ENCODE measurements around the gene PEF1. TPM values are rescaled to one million over a fixed set of nuclear protein-coding genes. Genes with fewer than 3 reads are reported as not detected.

Gene PEF1
- total RNA-seq, 1 experiment from 2014 or later, result 40.3 TPM

DNA sequence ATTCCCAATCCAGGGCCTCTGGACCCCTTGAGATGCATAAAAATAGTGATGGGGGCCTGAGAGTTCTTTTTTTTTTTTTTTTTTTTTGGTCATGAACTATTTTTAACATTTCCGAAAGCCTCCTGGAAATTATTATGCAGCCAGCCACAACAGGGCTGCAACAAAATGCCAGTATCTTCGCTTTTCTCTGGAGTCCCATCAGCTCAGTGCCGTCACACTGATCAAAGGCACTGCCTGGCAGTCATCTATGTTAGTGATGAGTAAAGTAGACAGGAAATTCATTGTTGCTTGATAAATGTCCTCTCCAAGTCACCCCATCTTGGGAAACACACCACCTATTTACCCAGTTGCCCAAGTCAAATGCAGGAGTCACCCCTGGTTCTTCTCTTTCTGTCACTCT lies 15.2 kb upstream of the PEF1 start:
- H3K27ac Mint-ChIP-seq, result no peak overlapping the region
- H4K91ac ChIP-seq (ENCODE audit: insufficient read length, low read depth, low read length), result no peak overlapping the region

More for the DNA sequence above, 15.2 kb upstream of the PEF1 start:
- H3K56ac ChIP-seq (ENCODE audit: insufficient read length, low read depth, low read length), result no peak overlapping the region
- no peaks in the 10 kb centered on the region for H3K4me1 ChIP-seq (ENCODE audit: insufficient read depth, low read length)
- H2BK5ac ChIP-seq (ENCODE audit: insufficient read length, low read length), result no peak overlapping the region
- Mint-ChIP-seq H3K9me3 (no peaks in the 10 kb centered on the region), H3K4me1 (peaks cover 3 to 6% of the 10 kb centered on the region in 2 experiments), H3K27me3 (ENCODE audit: low read depth) (peaks cover 4% of the 10 kb centered on the region), H3K36me3 (ENCODE audit: insufficient read depth in 1 of 3, low read depth in 3 of 3) (no peaks in the 10 kb centered on the region; a peak in 1 of 7 replicates), H3K4me3 (no peak overlapping the region)
- H2BK120ac ChIP-seq (ENCODE audit: low read depth, low read length, poor library complexity, severe bottlenecking), result no peak overlapping the region
- H3K23me2 ChIP-seq (ENCODE audit: insufficient read length, low read depth, low read length, poor library complexity, severe bottlenecking), result no peaks in the 10 kb centered on the region
- H3T11ph ChIP-seq (ENCODE audit: low read length), result no peak overlapping the region
- peaks cover 4% of the 10 kb centered on the region for H4K20me1 ChIP-seq (ENCODE audit: control insufficient read depth, insufficient read depth, insufficient read length)
- H3K79me2 ChIP-seq (ENCODE audit: insufficient read depth, low read length), result no peaks in the 10 kb centered on the region
- no peak overlapping the region for H3K9ac ChIP-seq (ENCODE audit: extremely low read depth, insufficient read length, low read length)
- no peak overlapping the region for H4K5ac ChIP-seq (ENCODE audit: insufficient read length, low read depth, low read length)
- H3K14ac ChIP-seq (ENCODE audit: insufficient read depth, low read length), result no peak overlapping the region
- H3K4ac ChIP-seq (ENCODE audit: low read depth, low read length), result no peak overlapping the region
- H3K23ac ChIP-seq (ENCODE audit: insufficient read length, low read depth, low read length), result no peak overlapping the region
- no peak overlapping the region for H2BK12ac ChIP-seq (ENCODE audit: insufficient read length, low read depth, low read length)
- no peak overlapping the region for H3K4me2 ChIP-seq (ENCODE audit: insufficient read depth, insufficient read length, low read length)
- no peak for DNase-seq
- H3K9me3 ChIP-seq (ENCODE audit: control insufficient read depth, low read depth, low read length), result no peaks in the 10 kb centered on the region
- TF ChIP-seq, protein P1, sequence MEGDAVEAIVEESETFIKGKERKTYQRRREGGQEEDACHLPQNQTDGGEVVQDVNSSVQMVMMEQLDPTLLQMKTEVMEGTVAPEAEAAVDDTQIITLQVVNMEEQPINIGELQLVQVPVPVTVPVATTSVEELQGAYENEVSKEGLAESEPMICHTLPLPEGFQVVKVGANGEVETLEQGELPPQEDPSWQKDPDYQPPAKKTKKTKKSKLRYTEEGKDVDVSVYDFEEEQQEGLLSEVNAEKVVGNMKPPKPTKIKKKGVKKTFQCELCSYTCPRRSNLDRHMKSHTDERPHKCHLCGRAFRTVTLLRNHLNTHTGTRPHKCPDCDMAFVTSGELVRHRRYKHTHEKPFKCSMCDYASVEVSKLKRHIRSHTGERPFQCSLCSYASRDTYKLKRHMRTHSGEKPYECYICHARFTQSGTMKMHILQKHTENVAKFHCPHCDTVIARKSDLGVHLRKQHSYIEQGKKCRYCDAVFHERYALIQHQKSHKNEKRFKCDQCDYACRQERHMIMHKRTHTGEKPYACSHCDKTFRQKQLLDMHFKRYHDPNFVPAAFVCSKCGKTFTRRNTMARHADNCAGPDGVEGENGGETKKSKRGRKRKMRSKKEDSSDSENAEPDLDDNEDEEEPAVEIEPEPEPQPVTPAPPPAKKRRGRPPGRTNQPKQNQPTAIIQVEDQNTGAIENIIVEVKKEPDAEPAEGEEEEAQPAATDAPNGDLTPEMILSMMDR (conservative IDR thresholded peaks at IDR 0.05), result no peak
- WGBS (ENCODE audit: extremely low coverage, insufficient read length, low lambda C conversion rate), result no CpG with 5 or more reads among the region's 3 CpGs
- no peak overlapping the region for H3K27ac ChIP-seq (ENCODE audit: insufficient read length, low read depth, low read length)
- no peaks in the 10 kb centered on the region for H3K27me3 ChIP-seq (ENCODE audit: insufficient read depth, low read length)
- no peaks in the 10 kb centered on the region for H3K79me1 ChIP-seq (ENCODE audit: insufficient read depth, low read depth, low read length, poor library complexity, severe bottlenecking)
- no peak overlapping the region for H4K8ac ChIP-seq (replicated peaks; ENCODE audit: insufficient read length, low read depth, low read length)
- H2BK15ac ChIP-seq (ENCODE audit: low read depth, low read length), result no peak overlapping the region
- H2BK20ac ChIP-seq (ENCODE audit: low read depth, low read length, poor library complexity, severe bottlenecking), result no peak overlapping the region
- H2AK5ac ChIP-seq (ENCODE audit: insufficient read length, low read length), result no peak overlapping the region
- no peak overlapping the region for H2AFZ ChIP-seq (ENCODE audit: low read length)
- H3K18ac ChIP-seq (ENCODE audit: insufficient read length, low read depth, low read length), result no peak overlapping the region
